Fibroblast of lung (primary cell): ENCODE data around the gene M6PR. TPM values are rescaled to one million over a fixed set of nuclear protein-coding genes. Genes with fewer than 3 reads are reported as not detected.

Experiments used
- DNase-seq, 2 donors: peaks; one replicate each; pipeline versions ENCODE4 v3.0.0 to v3.0.0-alpha.2; 2010; ENCODE audit warnings: low read depth in 2 of 2
- H2AFZ ChIP-seq: 2 replicates; pipeline ENCODE4 v1.5.1; 2012; ENCODE audit warnings: low read length, control low read depth, inconsistent platforms
- H3K27ac ChIP-seq: 2 replicates; pipeline ENCODE4 v1.5.1; 2011; ENCODE audit warnings: low read length, control low read depth; ENCODE audit not compliant: insufficient read depth
- H3K27me3 ChIP-seq: 2 replicates; pipeline ENCODE4 v1.5.1; 2011; ENCODE audit warnings: mild to moderate bottlenecking, low read length; ENCODE audit not compliant: control insufficient read depth, insufficient read depth
- H3K36me3 ChIP-seq: 2 replicates; pipeline ENCODE4 v1.5.1; 2011; ENCODE audit warnings: low read length; ENCODE audit not compliant: control insufficient read depth, insufficient read depth
- H3K4me1 ChIP-seq: 2 replicates; pipeline ENCODE4 v1.5.1; 2011; ENCODE audit warnings: low read length; ENCODE audit not compliant: control insufficient read depth, insufficient read depth; ENCODE audit errors: extremely low read depth
- H3K4me2 ChIP-seq: 2 replicates; pipeline ENCODE4 v1.5.1; 2011; ENCODE audit warnings: low read length, control low read depth; ENCODE audit not compliant: insufficient read depth; ENCODE audit errors: extremely low read depth
- H3K4me3 ChIP-seq, 4 experiments: fragments of 200-600 bp in 1 of 4; sonication (generic) in 1 of 4; replicated peaks in 1 of 4; 2 replicates each; pipeline ENCODE4 v1.5.1; 2011 to 2016; ENCODE audit warnings: low read length in 4 of 4, low read depth in 3 of 4, mild to moderate bottlenecking in 3 of 4, control low read depth in 2 of 4, inconsistent platforms in 1 of 4, mixed read lengths in 1 of 4; ENCODE audit not compliant: insufficient read depth in 1 of 4; ENCODE audit errors: control extremely low read depth in 1 of 4
- H3K79me2 ChIP-seq: 2 replicates; pipeline ENCODE4 v1.5.1; 2012; ENCODE audit warnings: mild to moderate bottlenecking, low read length, inconsistent platforms; ENCODE audit not compliant: control insufficient read depth, insufficient read depth
- H3K9ac ChIP-seq: 2 replicates; pipeline ENCODE4 v1.5.1; 2011; ENCODE audit warnings: mild to moderate bottlenecking, low read length, control low read depth; ENCODE audit not compliant: insufficient read depth
- H3K9me3 ChIP-seq: 2 replicates; pipeline ENCODE4 v1.5.1; 2012; ENCODE audit warnings: low read depth, low read length; ENCODE audit not compliant: control insufficient read depth, insufficient read depth
- H4K20me1 ChIP-seq: 2 replicates; pipeline ENCODE4 v1.5.1; 2011; ENCODE audit warnings: low read length; ENCODE audit not compliant: control insufficient read depth, insufficient read depth; ENCODE audit errors: extremely low read depth
- CTCF ChIP-seq, 2 donors: IDR thresholded peaks in 1 of 2; conservative IDR thresholded peaks in 1 of 2; 1 replicate in 1 of 2; 2 replicates in 1 of 2; pipeline ENCODE4 v1.5.1; 2011 to 2012; ENCODE audit warnings: low read length in 2 of 2, control low read depth in 1 of 2, inconsistent platforms in 1 of 2, low read depth in 1 of 2, mild to moderate bottlenecking in 1 of 2
- EZH2 ChIP-seq: IDR thresholded peaks from 2 replicates; pipeline ENCODE4 v1.5.1; 2012; ENCODE audit warnings: low read length, control low read depth, mild to moderate bottlenecking; ENCODE audit errors: missing control alignments
- polyA plus RNA-seq, 2 donors: library from polyadenylated mRNA; depleted of rRNA in 1 of 2; stranded (reverse) in 1 of 2; unstranded in 1 of 2; fragments of >200 nt; gene quantifications; 2 replicates each; pipeline ENCODE4 v1.2.1, GENCODE V29; 2011 to 2012; ENCODE audit warnings: missing spikeins in 1 of 2
- total RNA-seq: library from RNA; depleted of rRNA; stranded (reverse); fragments of >200 nt; gene quantifications from 2 replicates; pipeline ENCODE4 v1.2.1, GENCODE V29; 2014

M6PR gene
- total and polyA plus RNA-seq, 2 donors (not counting 1 experiment from before 2014, with no cell fraction given): 102 to 292 TPM

- Histone ChIP-seq H3K9me3 (no peaks in the 10 kb centered on the region), H3K4me3 (no peak within 1 kb of the TSS), H3K4me2 (no peak within 1 kb of the TSS), H3K79me2 (no peaks in the 10 kb centered on the region), H3K27ac (no peak within 1 kb of the TSS), H3K27me3 (no peaks in the 10 kb centered on the region), H3K9ac (no peak within 1 kb of the TSS), H2AFZ (no peak within 1 kb of the TSS), H3K4me1 (no peaks in the 10 kb centered on the region), H3K36me3 (no peaks in the 10 kb centered on the region), H4K20me1 (no peaks in the 10 kb centered on the region)
- no peak for DNase-seq
- TF ChIP-seq EZH2 (no peak), CTCF (conservative IDR thresholded peaks at IDR 0.05 in 1 of 2, IDR thresholded peaks at IDR 0.05 in 1 of 2; ENCODE audit: low read depth in 1 of 2, low read length in 2 of 2) (no peak)
Measured at GRCh38 chr12:8989413-8989812, 40.0 kb upstream of the M6PR start, which contains the start of gene KLRG1. TSS of gene KLRG1 (plus strand) at chr12:8989546. CDS start at chr12:8989636, 90 bp downstream.

GRCh38 chr12:8987685-8988084 is 38.2 kb upstream of the M6PR start:
- TF ChIP-seq CTCF (conservative IDR thresholded peaks at IDR 0.05 in 1 of 2, IDR thresholded peaks at IDR 0.05 in 1 of 2; ENCODE audit: low read depth in 1 of 2, low read length in 2 of 2): no peak
- no peaks in the 10 kb centered on the region for H3K79me2 ChIP-seq
- no peaks in the 10 kb centered on the region for H4K20me1 ChIP-seq
- no peak overlapping the region for H3K4me2 ChIP-seq
- no peak overlapping the region for H2AFZ ChIP-seq
- H3K9me3 ChIP-seq: no peaks in the 10 kb centered on the region
- H3K27me3 ChIP-seq: no peaks in the 10 kb centered on the region
- no peak for DNase-seq
- no peak overlapping the region for H3K9ac ChIP-seq
- no peaks in the 10 kb centered on the region for H3K4me1 ChIP-seq
- no peak overlapping the region for H3K4me3 ChIP-seq
- no peak overlapping the region for H3K27ac ChIP-seq
- no peaks in the 10 kb centered on the region for H3K36me3 ChIP-seq

- no peaks in the 10 kb centered on the region for H3K4me1 ChIP-seq
- no peaks in the 10 kb centered on the region for H3K9me3 ChIP-seq
- H3K36me3 ChIP-seq: no peaks in the 10 kb centered on the region
- TF ChIP-seq CTCF (conservative IDR thresholded peaks at IDR 0.05 in 1 of 2, IDR thresholded peaks at IDR 0.05 in 1 of 2; ENCODE audit: low read depth in 1 of 2, low read length in 2 of 2) (no peak), EZH2 (no peak)
- no peak overlapping the region for H3K4me2 ChIP-seq
- DNase-seq: no peak
- no peak overlapping the region for H3K9ac ChIP-seq
- H3K27ac ChIP-seq: no peak overlapping the region
- no peaks in the 10 kb centered on the region for H3K79me2 ChIP-seq
- H3K27me3 ChIP-seq: no peaks in the 10 kb centered on the region
- H2AFZ ChIP-seq: no peak overlapping the region
- H3K4me3 ChIP-seq: no peak overlapping the region
- H4K20me1 ChIP-seq: no peaks in the 10 kb centered on the region
Measured at GRCh38 chr12:8987163-8987562, 37.7 kb upstream of the M6PR start.
